IMR-90 (cell line): ENCODE data around the gene TSHZ3. TPM values are rescaled to one million over a fixed set of nuclear protein-coding genes. Genes with fewer than 3 reads are reported as not detected.

Experiments
- ATAC-seq: fragments of 200-7000 bp; cut with Tn5 transposase; 2 replicates; pipeline ENCODE4 v1.9.1; 2020; ENCODE audit warnings: low read depth, mild to moderate bottlenecking, moderate library complexity
- BruUV-seq: library from RNA; stranded (reverse); fragments of 400-500 nt; replicated peaks from 2 replicates; lab custom pipeline; 2021; lab: Mats Ljungman, UMichigan
- CTCF ChIA-PET: fragments of 300-600 bp; formaldehyde crosslinking; extraction: SDS; loops from one replicate; lab custom pipeline; 2021; ENCODE audit warnings: antibody characterized with exemption; lab: Yijun Ruan, JAX
- POLR2A ChIA-PET: fragments of 300-600 bp; sonication (Branson Sonifier 250); formaldehyde crosslinking; loops from one replicate; lab custom pipeline; 2022; ENCODE audit warnings: antibody characterized with exemption; ENCODE audit not compliant: unreplicated experiment; lab: Charles Lee
- DNase-seq: peaks from one replicate; pipeline ENCODE4 v3.0.0; 2013
- H2AFZ ChIP-seq: replicated peaks from 2 replicates; pipeline ENCODE3; 2013; ENCODE audit warnings: low read length, mild to moderate bottlenecking; ENCODE audit not compliant: poor library complexity
- H2AK5ac ChIP-seq: 2 replicates; pipeline ENCODE4 v1.6.1; 2013; ENCODE audit warnings: low read depth, low read length, inconsistent platforms
- H2AK9ac ChIP-seq: replicated peaks from 2 replicates; pipeline ENCODE3; 2013; ENCODE audit warnings: mild to moderate bottlenecking, low read depth, low read length, moderate library complexity; ENCODE audit not compliant: poor library complexity
- H2BK120ac ChIP-seq: 2 replicates; pipeline ENCODE4 v1.6.1; 2013; ENCODE audit warnings: low read depth, low read length, inconsistent platforms
- H2BK15ac ChIP-seq: 3 replicates; pipeline ENCODE4 v1.6.1; 2013; ENCODE audit warnings: low read depth, low read length, inconsistent platforms
- H2BK20ac ChIP-seq: 2 replicates; pipeline ENCODE4 v1.6.1; 2013; ENCODE audit warnings: low read depth, mild to moderate bottlenecking, inconsistent platforms, low read length, moderate library complexity
- H2BK5ac ChIP-seq: 2 replicates; pipeline ENCODE4 v1.6.1; 2013; ENCODE audit warnings: mild to moderate bottlenecking, low read depth, low read length, inconsistent platforms; ENCODE audit not compliant: poor library complexity, severe bottlenecking
- H3K14ac ChIP-seq: replicated peaks from 2 replicates; pipeline ENCODE4 v1.6.1; 2013; ENCODE audit warnings: low read depth, low read length, inconsistent platforms
- H3K18ac ChIP-seq: 2 replicates; pipeline ENCODE4 v1.6.1; 2013; ENCODE audit warnings: low read depth, low read length, control low read depth
- H3K23ac ChIP-seq: 2 replicates; pipeline ENCODE4 v1.6.1; 2013; ENCODE audit warnings: low read depth, low read length, inconsistent platforms
- H3K27ac ChIP-seq: 2 replicates; pipeline ENCODE4 v1.5.1; 2013; ENCODE audit warnings: mild to moderate bottlenecking, control low read depth, low read length; ENCODE audit not compliant: insufficient read depth
- H3K27me3 ChIP-seq: 2 replicates; pipeline ENCODE4 v1.6.1; 2013; ENCODE audit warnings: low read length; ENCODE audit not compliant: control insufficient read depth, insufficient read depth
- H3K36me3 ChIP-seq: 2 replicates; pipeline ENCODE4 v1.6.1; 2013; ENCODE audit warnings: low read length, mixed read lengths; ENCODE audit not compliant: control insufficient read depth, insufficient read depth
- H3K4ac ChIP-seq: 2 replicates; pipeline ENCODE4 v1.6.1; 2013; ENCODE audit warnings: low read depth, low read length, inconsistent platforms
- H3K4me1 ChIP-seq: 2 replicates; pipeline ENCODE4 v1.6.1; 2013; ENCODE audit warnings: low read length, mixed read lengths; ENCODE audit not compliant: control insufficient read depth, insufficient read depth
- H3K4me2 ChIP-seq: 2 replicates; pipeline ENCODE4 v1.6.1; 2013; ENCODE audit warnings: low read depth, mild to moderate bottlenecking, control low read depth, low read length, moderate library complexity
- H3K4me3 ChIP-seq: 2 replicates; pipeline ENCODE4 v1.5.1; 2013; ENCODE audit warnings: low read depth, mild to moderate bottlenecking, control low read depth, low read length, moderate library complexity; ENCODE audit not compliant: insufficient read depth
- H3K56ac ChIP-seq: 2 replicates; pipeline ENCODE4 v1.6.1; 2013; ENCODE audit warnings: low read length, inconsistent platforms; ENCODE audit not compliant: insufficient read depth; ENCODE audit errors: extremely low read depth
- H3K79me1 ChIP-seq, 2 experiments: 2 replicates each; pipeline ENCODE4 v1.6.1; 2013; ENCODE audit warnings: low read length in 2 of 2, inconsistent platforms in 1 of 2, low read depth in 1 of 2
- H3K9ac ChIP-seq: 2 replicates; pipeline ENCODE4 v1.6.1; 2013; ENCODE audit warnings: low read depth, low read length, control low read depth
- H3K9me1 ChIP-seq: 2 replicates; pipeline ENCODE4 v1.6.1; 2013; ENCODE audit warnings: low read length, inconsistent platforms; ENCODE audit not compliant: insufficient read depth
- H3K9me3 ChIP-seq: 2 replicates; pipeline ENCODE4 v1.6.1; 2013; ENCODE audit warnings: low read length; ENCODE audit not compliant: control insufficient read depth, insufficient read depth
- H4K20me1 ChIP-seq: 2 replicates; pipeline ENCODE4 v1.6.1; 2013; ENCODE audit warnings: low read length, inconsistent platforms; ENCODE audit not compliant: insufficient read depth
- H4K5ac ChIP-seq: 2 replicates; pipeline ENCODE4 v1.6.1; 2013; ENCODE audit warnings: mild to moderate bottlenecking, low read depth, low read length, control low read depth
- H4K8ac ChIP-seq, 2 experiments: 2 replicates each; pipeline ENCODE4 v1.6.1; 2013; ENCODE audit warnings: low read depth in 2 of 2, low read length in 2 of 2, control low read depth in 1 of 2, inconsistent platforms in 1 of 2
- H4K91ac ChIP-seq: 2 replicates; pipeline ENCODE4 v1.6.1; 2013; ENCODE audit warnings: low read depth, low read length, inconsistent platforms; ENCODE audit not compliant: insufficient read depth
- CEBPB ChIP-seq: IDR thresholded peaks from 2 replicates; pipeline ENCODE4 v1.6.1; 2012; ENCODE audit warnings: low read depth, low read length, improper control_type of control experiment
- CHD1 ChIP-seq: IDR thresholded peaks from 2 replicates; pipeline ENCODE4 v1.6.1; 2012; ENCODE audit warnings: low read depth, low read length, improper control_type of control experiment
- CTCF ChIP-seq: conservative IDR thresholded peaks from 2 replicates; pipeline ENCODE4 v1.5.1; 2012; ENCODE audit warnings: mild to moderate bottlenecking, low read depth, low read length, improper control_type of control experiment
- ELK1 ChIP-seq: fragments of 150-350 bp; IDR thresholded peaks from 2 replicates; pipeline ENCODE4 v1.6.1; 2016; ENCODE audit warnings: low read depth, mild to moderate bottlenecking, low read length, moderate library complexity, borderline replicate concordance
- FOS ChIP-seq: fragments of 150-350 bp; IDR thresholded peaks from 2 replicates; pipeline ENCODE4 v1.6.1; 2016; ENCODE audit warnings: low read depth, low read length
- MAFK ChIP-seq: IDR thresholded peaks from 2 replicates; pipeline ENCODE4 v1.6.1; 2012; ENCODE audit warnings: low read depth, low read length, improper control_type of control experiment
- MAZ ChIP-seq: IDR thresholded peaks from 2 replicates; pipeline ENCODE4 v1.6.1; 2012; ENCODE audit warnings: low read depth, mild to moderate bottlenecking, low read length, improper control_type of control experiment, moderate library complexity, borderline replicate concordance
- MXI1 ChIP-seq: IDR thresholded peaks from 2 replicates; pipeline ENCODE4 v1.6.1; 2012; ENCODE audit warnings: low read depth, mild to moderate bottlenecking, low read length, moderate library complexity, borderline replicate concordance
- NFE2L2 ChIP-seq: fragments of 150-350 bp; IDR thresholded peaks from 2 replicates; pipeline ENCODE4 v1.6.1; 2016; ENCODE audit warnings: low read depth, mild to moderate bottlenecking, low read length
- POLR2A ChIP-seq: IDR thresholded peaks from 2 replicates; pipeline ENCODE4 v1.6.1; 2012; ENCODE audit warnings: mild to moderate bottlenecking, low read depth, low read length
- RAD21 ChIP-seq: IDR thresholded peaks from 2 replicates; pipeline ENCODE4 v1.6.1; 2012; ENCODE audit warnings: low read length, improper control_type of control experiment
- RCOR1 ChIP-seq: IDR thresholded peaks from 2 replicates; pipeline ENCODE4 v1.6.1; 2012; ENCODE audit warnings: mild to moderate bottlenecking, low read length, improper control_type of control experiment; ENCODE audit not compliant: insufficient replicate concordance
- RFX5 ChIP-seq: IDR thresholded peaks from 2 replicates; pipeline ENCODE4 v1.8.0; 2012; ENCODE audit warnings: low read depth, mild to moderate bottlenecking, low read length, moderate library complexity
- SMC3 ChIP-seq: fragments of 150-350 bp; IDR thresholded peaks from 2 replicates; pipeline ENCODE4 v1.6.1; 2016; ENCODE audit warnings: low read depth, mild to moderate bottlenecking, antibody characterized with exemption, low read length, moderate library complexity
- WGBS, 2 experiments: methylation state at CpG; one replicate each; pipeline versions ENCODE4 v1.1.5 to v1.1.7; 2013; ENCODE audit warnings: missing lambda C conversion rate in 2 of 2; ENCODE audit not compliant: insufficient read length in 1 of 2; ENCODE audit errors: extremely low coverage in 2 of 2; 5-methylcytosine and 5-hydroxymethylcytosine counted together
- dilution Hi-C: fragments of 300-500 bp; cut with HindIII; formaldehyde crosslinking; loops from one replicate; pipeline ENCODE4 v1.14.3; 2018; ENCODE audit warnings: low sequenced_read_pairs; ENCODE audit not compliant: unreplicated experiment
- in situ Hi-C: fragments of 300-500 bp; cut with MboI; formaldehyde crosslinking; loops from 3 replicates; pipeline ENCODE4 v1.14.3; 2019; ENCODE audit warnings: low sequenced_read_pairs, inconsistent platforms, mixed read lengths
- intact Hi-C: fragments of 100-400 bp; cut with micrococcal nuclease; formaldehyde crosslinking; loops from 2 replicates; pipeline ENCODE4 v1.10.0; 2022
- polyA plus RNA-seq, 3 experiments: library from polyadenylated mRNA; depleted of rRNA; stranded (reverse); fragments of >200 nt; gene quantifications; 2 replicates each; pipeline ENCODE4 v1.2.3, GENCODE V29; 2012; ENCODE audit warnings: low replicate concordance in 1 of 3
- total RNA-seq: library from RNA; depleted of rRNA; stranded (reverse); fragments of >200 nt; gene quantifications from 2 replicates; pipeline ENCODE4 v1.2.3, GENCODE V29; 2012

The TSHZ3 gene
- total and polyA plus RNA-seq, 2 of the 4 experiments (the other 2 are of a cell fraction), result 8.1 to 13.0 TPM

DNA sequence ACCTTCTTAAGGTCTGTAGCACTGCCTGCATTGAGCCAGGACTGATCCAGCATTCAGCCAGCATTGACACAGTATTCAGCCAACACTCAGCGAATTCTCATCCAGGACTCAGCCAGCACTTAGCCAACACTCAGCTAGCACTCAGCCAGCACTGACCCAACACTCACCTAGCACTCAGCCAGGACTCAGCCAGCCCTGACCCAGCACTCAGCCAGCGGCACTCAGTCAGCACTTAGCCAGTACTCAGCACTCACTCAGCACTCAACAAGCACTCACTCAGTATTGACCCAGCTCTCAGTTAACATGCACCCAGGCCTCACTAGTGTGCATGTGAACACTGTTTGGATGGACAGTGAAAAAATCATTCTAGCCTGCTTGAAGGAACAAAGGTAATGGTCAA, 55.0 kb downstream of the TSHZ3 start:
- Histone ChIP-seq H2AK9ac (peak overlapping the region; percentile 11), H3K18ac (no peak overlapping the region), H3K9ac (no peak overlapping the region), H2AK5ac (no peak overlapping the region), H2BK5ac (no peak overlapping the region), H3K56ac (no peak overlapping the region), H3K4me1 (peaks cover 6% of the 10 kb centered on the region), H2BK15ac (no peak overlapping the region), H3K23ac (no peak overlapping the region), H4K8ac (no peak overlapping the region), H3K14ac (no peak overlapping the region), H3K4me2 (no peak overlapping the region), H3K4ac (no peak overlapping the region), H2AFZ (no peak overlapping the region), H4K91ac (no peak overlapping the region), H4K20me1 (peaks cover 87% of the 10 kb centered on the region), H3K79me1 (peaks cover 53 to 92% of the 10 kb centered on the region in 2 experiments), H2BK120ac (no peak overlapping the region), H2BK20ac (no peak overlapping the region), H3K9me1 (peaks cover 35% of the 10 kb centered on the region), H3K27me3 (no peaks in the 10 kb centered on the region), H3K36me3 (peaks cover 14% of the 10 kb centered on the region), H3K4me3 (no peak overlapping the region), H3K9me3 (no peaks in the 10 kb centered on the region), H3K27ac (no peak overlapping the region), H4K5ac (no peak overlapping the region)
- dilution Hi-C loops (no loop called here), intact Hi-C loops (no loop called here), in situ Hi-C loops (no loop called here)
- TF ChIP-seq MAFK (no peak), CTCF (no peak), CEBPB (no peak), CHD1 (no peak), POLR2A (no peak), RFX5 (no peak), RCOR1 (no peak), FOS (no peak), NFE2L2 (no peak), MAZ (no peak), MXI1 (no peak), ELK1 (no peak), RAD21 (no peak), SMC3 (no peak)
- ATAC-seq, result no peak
- ChIA-PET POLR2A (no interaction called here), CTCF (no interaction called here)
- DNase-seq, result no peak
- WGBS, 2 experiments, result 86% methylated on average over 1 of the region's 2 CpGs; no CpG with 5 or more reads in 1 of the 2 experiments
- BruUV-seq, result no TSS peak
